ENCODE data around the gene OBSL1.

- TF ChIP-seq CTCF (conservative IDR thresholded peaks at IDR 0.05; ENCODE audit: low read length) (no peak), EZH2phosphoT487 (IDR thresholded peaks at IDR 0.05; ENCODE audit: borderline replicate concordance) (no peak)
These were observed at the start of gene OBSL1 for GRCh38 chr2:219571311-219572236.
